ENCODE measurements around the gene CIB1.
A peak's percentile ranks its signal among the peaks of the same experiment; 100 is the strongest.
"Not testable (repeated sequence)": the region's sequence is repeated elsewhere in the genome, so short reads cannot be mapped to it uniquely, and the experiment has no call there.

The CIB1 gene

GRCh38 chr15:90233387-90234095 lies at the start of gene CIB1:
Gene CIB1 (minus strand): TSS chr15:90233941. CDS start chr15:90233885, 56 bp downstream.
- peak; percentile 97 for DNase-seq (ENCODE audit: low spot score)

GRCh38 chr15:90281637-90282036 lies 47.9 kb upstream of the CIB1 start:
- not testable (repeated sequence) for DNase-seq (ENCODE audit: low spot score)

- not testable (repeated sequence) for DNase-seq (ENCODE audit: low spot score)
Measured at GRCh38 chr15:90280743-90281142, 47.0 kb upstream of the CIB1 start.

- DNase-seq (ENCODE audit: low spot score): not testable (repeated sequence)
Measured at GRCh38 chr15:90278467-90278866, 44.7 kb upstream of the CIB1 start.

GRCh38 chr15:90271459-90272166 lies 37.9 kb upstream of the CIB1 start:
- no peak for DNase-seq (ENCODE audit: low spot score)

- DNase-seq (ENCODE audit: low spot score): no peak
Measured at GRCh38 chr15:90270502-90271150, 36.9 kb upstream of the CIB1 start.

GRCh38 chr15:90268415-90268814 lies 34.7 kb upstream of the CIB1 start:
- DNase-seq (ENCODE audit: low spot score): no peak

- DNase-seq (ENCODE audit: low spot score): no peak
Measured at GRCh38 chr15:90266485-90266884, 32.7 kb upstream of the CIB1 start.

- DNase-seq (ENCODE audit: low spot score): peak; percentile 22
Measured at GRCh38 chr15:90266061-90266431, 32.3 kb upstream of the CIB1 start.

GRCh38 chr15:90265271-90266060 lies 31.7 kb upstream of the CIB1 start, which contains the start of gene NGRN:
Gene NGRN (plus strand): TSS chr15:90265672. CDS start chr15:90265713, 41 bp downstream.
- DNase-seq (ENCODE audit: low spot score): peak; percentile 89

- DNase-seq (ENCODE audit: low spot score): peak; percentile 15
Measured at GRCh38 chr15:90264671-90265070, 30.9 kb upstream of the CIB1 start.

GRCh38 chr15:90262426-90262825 lies 28.7 kb upstream of the CIB1 start:
- no peak for DNase-seq (ENCODE audit: low spot score)

- no peak for DNase-seq (ENCODE audit: low spot score)
Measured at GRCh38 chr15:90261811-90262210, 28.1 kb upstream of the CIB1 start.

- not testable (repeated sequence) for DNase-seq (ENCODE audit: low spot score)
Measured at GRCh38 chr15:90260731-90261130, 27.0 kb upstream of the CIB1 start.

- DNase-seq (ENCODE audit: low spot score): no peak
Measured at GRCh38 chr15:90259524-90259923, 25.8 kb upstream of the CIB1 start.

- no peak for DNase-seq (ENCODE audit: low spot score)
Measured at GRCh38 chr15:90257776-90258175, 24.0 kb upstream of the CIB1 start.

GRCh38 chr15:90249203-90249863 lies 15.6 kb upstream of the CIB1 start, which contains the start of gene TTLL13:
Gene TTLL13 (plus strand): TSS chr15:90249556. CDS start chr15:90250631, 1,075 bp downstream.
- DNase-seq (ENCODE audit: low spot score): peak; percentile 53

GRCh38 chr15:90248789-90249202 lies 15.1 kb upstream of the CIB1 start:
- no peak for DNase-seq (ENCODE audit: low spot score)

GRCh38 chr15:90243943-90244639 lies 10.3 kb upstream of the CIB1 start:
- no peak for DNase-seq (ENCODE audit: low spot score)

GRCh38 chr15:90241343-90242192 lies 7.8 kb upstream of the CIB1 start:
- DNase-seq (ENCODE audit: low spot score): no peak

Data from CD4-positive, alpha-beta T cell treated with Interleukin-6 at 100 ng/mL for 8 hours (primary cell).